ENCODE results near the gene LPP.

GRCh38 chr3:188553569-188553968, 399.6 kb downstream of the LPP start:
- TF ChIP-seq POLR2A (IDR thresholded peaks at IDR 0.05) (no peak), CTCF (IDR thresholded peaks at IDR 0.05) (no peak)

All from ovary (tissue), 3 donors.